MM.1S (cell line): ENCODE results near the gene ADGRV1.

Experiments used
- DNase-seq: peaks from one replicate; pipeline ENCODE4 v3.0.0-alpha.2; 2015
- H2AFZ ChIP-seq: fragments of 300-600 bp; sonication (generic); 2 replicates; pipeline ENCODE4 v1.6.0; 2016; ENCODE audit warnings: antibody characterized with exemption, low read length
- H3F3A ChIP-seq: fragments of 300-600 bp; sonication (generic); 2 replicates; pipeline ENCODE4 v1.6.1; 2016; ENCODE audit warnings: mild to moderate bottlenecking, antibody characterized with exemption, low read length, moderate library complexity, mixed read lengths; ENCODE audit not compliant: insufficient read depth
- H3K27ac ChIP-seq: fragments of 300-600 bp; sonication (generic); 2 replicates; pipeline ENCODE4 v1.5.1; 2016; ENCODE audit warnings: mild to moderate bottlenecking, low read length
- H3K27me3 ChIP-seq: fragments of 300-600 bp; sonication (generic); replicated peaks from 2 replicates; pipeline ENCODE4 v1.6.0; 2016; ENCODE audit warnings: low read length; ENCODE audit not compliant: insufficient read depth
- H3K36me3 ChIP-seq: fragments of 300-600 bp; sonication (generic); replicated peaks from 2 replicates; pipeline ENCODE4 v1.6.1; 2016; ENCODE audit warnings: mild to moderate bottlenecking, low read length, mixed read lengths; ENCODE audit not compliant: insufficient read depth
- H3K4me1 ChIP-seq: fragments of 300-600 bp; sonication (generic); 2 replicates; pipeline ENCODE4 v1.6.1; 2016; ENCODE audit warnings: low read length, mixed read lengths
- H3K4me2 ChIP-seq: fragments of 300-600 bp; sonication (generic); 2 replicates; pipeline ENCODE4 v1.6.0; 2016; ENCODE audit warnings: low read depth, low read length
- H3K4me3 ChIP-seq: fragments of 300-600 bp; sonication (generic); 2 replicates; pipeline ENCODE4 v1.5.1; 2016; ENCODE audit warnings: low read length, mixed read lengths
- H3K79me2 ChIP-seq: fragments of 300-600 bp; sonication (generic); 2 replicates; pipeline ENCODE4 v1.6.1; 2016; ENCODE audit warnings: mixed run types, low read length, mixed read lengths
- H3K9ac ChIP-seq: fragments of 300-600 bp; sonication (generic); 2 replicates; pipeline ENCODE4 v1.6.1; 2016; ENCODE audit warnings: low read length, mixed read lengths
- H3K9me2 ChIP-seq: fragments of 300-600 bp; sonication (generic); replicated peaks from 2 replicates; pipeline ENCODE4 v1.6.1; 2016; ENCODE audit warnings: mild to moderate bottlenecking, low read length, mixed read lengths; ENCODE audit not compliant: insufficient read depth
- H3K9me3 ChIP-seq: fragments of 300-600 bp; sonication (generic); replicated peaks from 2 replicates; pipeline ENCODE4 v1.6.1; 2016; ENCODE audit warnings: mild to moderate bottlenecking, low read length, mixed read lengths; ENCODE audit not compliant: insufficient read depth
- H4K20me1 ChIP-seq: fragments of 300-600 bp; sonication (generic); 2 replicates; pipeline ENCODE4 v1.6.1; 2016; ENCODE audit warnings: mild to moderate bottlenecking, low read length, moderate library complexity, mixed read lengths; ENCODE audit not compliant: insufficient read depth
- EZH2 ChIP-seq: fragments of 300-600 bp; sonication (generic); optimal IDR thresholded peaks from 2 replicates; pipeline ENCODE3; 2017; ENCODE audit warnings: low read depth, mild to moderate bottlenecking, antibody characterized with exemption, low read length, mixed read lengths
- EZH2phosphoT487 ChIP-seq: fragments of 300-600 bp; sonication (generic); IDR thresholded peaks from 2 replicates; pipeline ENCODE4 v1.6.1; 2018; ENCODE audit warnings: antibody characterized with exemption, low read length
- TF ChIP-seq, protein P1 (sequence below): fragments of 300-600 bp; sonication (generic); IDR thresholded peaks from 2 replicates; pipeline ENCODE4 v1.5.1; 2016; ENCODE audit warnings: antibody characterized with exemption, low read length, mixed read lengths

ADGRV1 gene

DNA sequence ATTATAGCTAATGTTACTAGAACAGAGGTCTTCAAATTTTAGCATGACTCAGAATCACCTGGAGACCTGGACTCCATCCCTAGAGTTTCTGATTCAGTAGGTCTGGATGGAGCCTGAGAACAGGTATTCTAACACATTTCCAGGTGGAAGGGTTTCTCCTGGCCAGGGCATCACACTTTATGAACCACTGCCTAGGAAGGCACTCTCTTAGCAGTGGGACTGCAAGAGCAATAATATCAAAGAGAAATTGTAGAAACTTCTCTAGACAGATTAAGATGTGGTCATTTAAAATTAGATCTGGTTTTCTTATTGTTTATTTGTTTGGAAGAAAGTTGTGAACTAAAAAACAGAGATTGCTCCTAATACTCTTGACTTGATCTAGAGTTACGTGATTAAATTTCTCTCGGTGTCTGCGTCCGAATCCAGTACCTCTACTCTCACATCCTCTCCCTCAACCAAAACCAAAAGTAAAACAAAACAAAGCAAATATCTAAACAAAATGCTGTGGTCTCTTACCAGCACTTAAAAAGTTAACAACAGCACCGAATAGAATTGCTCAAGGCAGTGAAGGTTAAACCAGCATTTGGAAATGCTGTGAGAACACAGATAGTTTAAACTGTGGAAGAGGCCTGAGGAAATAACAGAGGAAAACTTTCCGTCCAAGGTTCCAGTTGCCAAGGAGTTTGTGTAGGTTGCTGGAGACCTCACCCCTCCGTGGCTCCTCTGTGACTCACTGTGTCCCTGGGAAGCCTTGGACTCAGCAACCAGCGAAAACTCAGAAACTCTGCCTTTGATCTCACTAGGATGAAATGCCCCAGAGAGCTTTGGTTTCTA is 631.1 kb downstream of the ADGRV1 start:
- no peaks in the 10 kb centered on the region for H4K20me1 ChIP-seq
- peak overlapping the region; percentile 56; the same call in 1 of the 2 replicates for H3K27ac ChIP-seq
- DNase-seq = peak; percentile 73
- no peaks in the 10 kb centered on the region for H3K9me3 ChIP-seq
- H2AFZ ChIP-seq = peak overlapping the region; percentile 79
- no peaks in the 10 kb centered on the region for H3F3A ChIP-seq
- peak overlapping the region; percentile 78 for H3K4me2 ChIP-seq
- H3K9me2 ChIP-seq = no peaks in the 10 kb centered on the region
- peak overlapping the region; percentile 60 for H3K4me3 ChIP-seq
- no peaks in the 10 kb centered on the region for H3K36me3 ChIP-seq
- H3K79me2 ChIP-seq = no peaks in the 10 kb centered on the region
- no peaks in the 10 kb centered on the region for H3K27me3 ChIP-seq
- H3K9ac ChIP-seq = peak overlapping the region; percentile 53
- no peak for TF ChIP-seq EZH2
- TF ChIP-seq EZH2phosphoT487 = no peak
- TF ChIP-seq, protein P1, sequence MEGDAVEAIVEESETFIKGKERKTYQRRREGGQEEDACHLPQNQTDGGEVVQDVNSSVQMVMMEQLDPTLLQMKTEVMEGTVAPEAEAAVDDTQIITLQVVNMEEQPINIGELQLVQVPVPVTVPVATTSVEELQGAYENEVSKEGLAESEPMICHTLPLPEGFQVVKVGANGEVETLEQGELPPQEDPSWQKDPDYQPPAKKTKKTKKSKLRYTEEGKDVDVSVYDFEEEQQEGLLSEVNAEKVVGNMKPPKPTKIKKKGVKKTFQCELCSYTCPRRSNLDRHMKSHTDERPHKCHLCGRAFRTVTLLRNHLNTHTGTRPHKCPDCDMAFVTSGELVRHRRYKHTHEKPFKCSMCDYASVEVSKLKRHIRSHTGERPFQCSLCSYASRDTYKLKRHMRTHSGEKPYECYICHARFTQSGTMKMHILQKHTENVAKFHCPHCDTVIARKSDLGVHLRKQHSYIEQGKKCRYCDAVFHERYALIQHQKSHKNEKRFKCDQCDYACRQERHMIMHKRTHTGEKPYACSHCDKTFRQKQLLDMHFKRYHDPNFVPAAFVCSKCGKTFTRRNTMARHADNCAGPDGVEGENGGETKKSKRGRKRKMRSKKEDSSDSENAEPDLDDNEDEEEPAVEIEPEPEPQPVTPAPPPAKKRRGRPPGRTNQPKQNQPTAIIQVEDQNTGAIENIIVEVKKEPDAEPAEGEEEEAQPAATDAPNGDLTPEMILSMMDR = no peak
- H3K4me1 ChIP-seq = peaks cover 13% of the 10 kb centered on the region

- Histone ChIP-seq H3K9ac (peak overlapping the region; percentile 53), H3K9me2 (no peaks in the 10 kb centered on the region), H3K4me3 (peak overlapping the region; percentile 60), H4K20me1 (no peaks in the 10 kb centered on the region), H3K9me3 (no peaks in the 10 kb centered on the region), H3K4me1 (peaks cover 13% of the 10 kb centered on the region), H2AFZ (peak overlapping the region; percentile 79), H3K27ac (peak overlapping the region; percentile 56; the same call in 1 of the 2 replicates), H3K79me2 (no peaks in the 10 kb centered on the region), H3F3A (no peaks in the 10 kb centered on the region), H3K36me3 (no peaks in the 10 kb centered on the region), H3K27me3 (no peaks in the 10 kb centered on the region), H3K4me2 (peak overlapping the region; percentile 78)
- TF ChIP-seq EZH2phosphoT487 = no peak
- TF ChIP-seq, protein P1 = no peak
- no peak for TF ChIP-seq EZH2
- DNase-seq = peak; percentile 30
Measured at GRCh38 chr5:91190314-91190690, 631.7 kb downstream of the ADGRV1 start.

DNA sequence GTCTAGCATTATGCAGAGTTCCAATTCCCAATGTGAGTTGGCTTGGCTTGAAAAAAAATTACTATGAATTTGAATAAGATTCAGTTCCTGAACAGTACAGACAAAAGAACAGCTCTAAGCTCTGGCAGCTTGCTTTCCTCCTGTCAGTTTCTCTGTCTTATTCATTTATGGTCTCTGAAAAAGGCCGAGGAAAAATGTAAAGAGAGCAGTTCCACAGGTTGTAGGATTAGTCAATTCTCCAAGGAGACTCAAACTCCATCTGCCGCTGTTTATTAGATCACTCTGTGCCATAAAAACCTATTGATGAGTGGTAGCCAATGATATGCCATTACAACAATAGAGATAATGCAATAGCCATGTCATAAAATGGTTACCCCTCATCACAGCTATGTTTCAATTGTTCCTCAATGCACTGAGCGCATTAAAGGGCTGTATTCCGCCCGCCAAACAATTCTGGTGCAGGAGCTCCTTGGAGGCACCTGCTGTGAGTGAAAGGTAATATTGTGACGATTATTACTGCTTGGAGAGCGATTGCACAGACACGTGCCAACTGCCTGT is 636.3 kb downstream of the ADGRV1 start:
- Histone ChIP-seq H3K4me2 (no peak overlapping the region), H3K9me2 (no peaks in the 10 kb centered on the region), H2AFZ (no peak overlapping the region), H3K36me3 (no peaks in the 10 kb centered on the region), H3K27ac (no peak overlapping the region), H3K4me1 (peaks cover 6% of the 10 kb centered on the region), H3K9me3 (no peaks in the 10 kb centered on the region), H3F3A (no peaks in the 10 kb centered on the region), H3K27me3 (no peaks in the 10 kb centered on the region), H3K79me2 (no peaks in the 10 kb centered on the region), H3K4me3 (no peak overlapping the region), H3K9ac (no peak overlapping the region), H4K20me1 (no peaks in the 10 kb centered on the region)
- DNase-seq = no peak
- TF ChIP-seq, protein P1 = no peak
